HepG2 (cell line): ENCODE results near the gene RPL23. TPM values are rescaled to one million over a fixed set of nuclear protein-coding genes. Genes with fewer than 3 reads are reported as not detected.

Experiments
- HNRNPUL1 ChIP-seq: fragments of 200-400 bp; formaldehyde crosslinking; IDR thresholded peaks from 2 replicates; pipeline ENCODE4 v1.6.1; 2017; ENCODE audit warnings: low read depth, mild to moderate bottlenecking, low read length, moderate library complexity
- MED1 ChIP-seq: sonication (generic); formaldehyde crosslinking; IDR thresholded peaks from 2 replicates; pipeline ENCODE4 v1.4.0; 2020; ENCODE audit warnings: missing genetic modification reagents
- NCOA2 ChIP-seq: sonication (generic); formaldehyde crosslinking; IDR thresholded peaks from 2 replicates; pipeline ENCODE4 v1.8.0; 2022; ENCODE audit warnings: inconsistent platforms
- NFATC3 ChIP-seq: sonication (generic); formaldehyde crosslinking; IDR thresholded peaks from 2 replicates; pipeline ENCODE4 v1.5.1; 2020; ENCODE audit warnings: mild to moderate bottlenecking, missing genetic modification reagents
- SOX6 ChIP-seq, 2 experiments: fragments of 450-650 bp in 1 of 2; sonication (generic) in 1 of 2; formaldehyde crosslinking in 1 of 2; IDR thresholded peaks; 2 replicates each; pipeline versions ENCODE4 v1.4.0 to v1.6.1; 2017 to 2020; ENCODE audit warnings: antibody characterized with exemption in 1 of 2, mild to moderate bottlenecking in 1 of 2, missing genetic modification reagents in 1 of 2
- ZNF274 ChIP-seq: sonication (generic); formaldehyde crosslinking; IDR thresholded peaks from 2 replicates; pipeline ENCODE4 v1.5.1; 2020; ENCODE audit warnings: mild to moderate bottlenecking, missing genetic modification reagents
- ZNF337 ChIP-seq: sonication (generic); formaldehyde crosslinking; IDR thresholded peaks from 2 replicates; pipeline ENCODE4 v1.5.1; 2020; ENCODE audit warnings: missing genetic modification reagents, low read depth, mild to moderate bottlenecking, borderline replicate concordance
- ZNF629 ChIP-seq: sonication (generic); formaldehyde crosslinking; conservative IDR thresholded peaks from 2 replicates; pipeline ENCODE4 v1.5.0; 2020; ENCODE audit warnings: missing genetic modification reagents
- ZNF768 ChIP-seq: sonication (generic); formaldehyde crosslinking; IDR thresholded peaks from 2 replicates; pipeline ENCODE4 v1.4.0; 2020; ENCODE audit warnings: missing genetic modification reagents
- polyA plus RNA-seq, 8 experiments: library from polyadenylated mRNA; depleted of rRNA in 3 of 8; stranded (reverse) in 7 of 8; unstranded in 1 of 8; fragments of >200 nt; fragmentation: Illumina TruSeq in 4 of 8; extraction: Trizol in 4 of 8; gene quantifications; 2 replicates each; pipeline versions ENCODE4 v1.2.1 to v1.2.3, GENCODE V29; 2011 to 2016; ENCODE audit warnings: low read depth in 4 of 8, missing spikeins in 1 of 8, mixed read lengths in 1 of 8; ENCODE audit not compliant: insufficient read depth in 1 of 8
- total RNA-seq, 5 experiments: library from RNA; depleted of rRNA; stranded (reverse); fragments of >200 nt; fragmentation: Illumina TruSeq; extraction: Trizol; gene quantifications; 2 replicates each; pipeline ENCODE4 v1.2.3, GENCODE V29; 2016; ENCODE audit warnings: low read depth in 1 of 5
- TF ChIP-seq, protein P1 (sequence below): sonication (generic); formaldehyde crosslinking; IDR thresholded peaks from 2 replicates; pipeline ENCODE4 v1.8.1; 2023; ENCODE audit warnings: mild to moderate bottlenecking, missing genetic modification reagents, borderline replicate concordance
- TF ChIP-seq, protein P2 (sequence below): sonication (generic); formaldehyde crosslinking; IDR thresholded peaks from 2 replicates; pipeline ENCODE4 v1.4.0; 2020; ENCODE audit warnings: missing genetic modification reagents
- TF ChIP-seq, protein P3 (sequence below): sonication (generic); formaldehyde crosslinking; IDR thresholded peaks from 2 replicates; pipeline ENCODE4 v1.5.1; 2020; ENCODE audit warnings: missing genetic modification reagents, mild to moderate bottlenecking, borderline replicate concordance
- TF ChIP-seq, protein P4 (sequence below): sonication (generic); formaldehyde crosslinking; IDR thresholded peaks from 2 replicates; pipeline ENCODE4 v1.9.0; 2021; ENCODE audit warnings: missing genetic modification reagents, borderline replicate concordance
- TF ChIP-seq, protein P5 (sequence below): sonication (generic); formaldehyde crosslinking; IDR thresholded peaks from 2 replicates; pipeline ENCODE4 v1.9.0; 2022; ENCODE audit warnings: missing genetic modification reagents, mild to moderate bottlenecking, borderline replicate concordance
- TF ChIP-seq, protein P6 (sequence below): sonication (generic); formaldehyde crosslinking; IDR thresholded peaks from 2 replicates; pipeline ENCODE4 v1.8.0; 2022; ENCODE audit warnings: missing genetic modification reagents, mild to moderate bottlenecking, moderate library complexity, borderline replicate concordance

The RPL23 gene
- total and polyA plus RNA-seq, 2 of the 13 experiments (the other 11 are each of a cell fraction or from before 2014, with no cell fraction given), result 2,790 to 4,860 TPM

DNA sequence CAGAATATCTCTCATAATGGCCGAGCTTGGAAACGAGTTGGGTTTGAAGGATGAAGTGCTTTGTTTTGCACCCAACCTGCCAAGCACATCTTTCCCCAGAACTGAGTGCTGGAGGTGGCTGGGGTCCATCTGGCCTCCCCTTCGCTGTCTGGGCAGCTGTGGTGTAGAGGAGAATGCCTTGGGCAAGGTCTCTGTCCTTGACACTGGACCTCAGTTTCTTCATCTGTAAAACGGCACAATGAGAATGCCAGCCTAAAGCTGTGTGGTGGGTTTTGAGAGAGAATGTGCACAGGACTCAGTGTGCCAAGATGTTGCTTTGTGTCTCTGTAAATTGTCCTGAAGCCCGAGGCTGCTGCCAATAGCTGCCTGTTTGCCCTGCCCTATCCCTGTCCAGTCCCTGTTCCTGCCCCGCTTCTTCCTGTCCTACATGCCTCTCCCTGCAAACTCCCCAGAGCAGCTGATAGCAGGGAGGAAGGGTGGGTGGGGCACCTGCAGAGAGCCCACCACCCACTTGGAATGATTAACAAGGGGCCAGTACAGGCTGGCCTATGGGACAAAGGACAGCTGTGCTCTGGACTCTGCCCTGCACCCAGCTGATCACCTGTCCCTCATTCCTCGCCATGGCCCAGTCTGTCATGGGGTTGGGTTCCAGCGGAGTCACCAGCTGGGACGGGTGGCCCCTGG lies 31.7 kb upstream of the RPL23 start (continued):
- 0 out of 2 replicates have a peak, but pooled peaks have one; percentile 9 for TF ChIP-seq NCOA2 (CRISPR knock-in tag)
- peak; percentile 89 for TF ChIP-seq ZNF629
- 0 out of 2 replicates have a peak, but pooled peaks have one; percentile 22 for TF ChIP-seq ZNF274 (CRISPR knock-in tag)
- TF ChIP-seq NFATC3 (CRISPR knock-in tag), result peak; percentile 46; the same call in 1 of the 2 replicates
- TF ChIP-seq HNRNPUL1, result no peak
- TF ChIP-seq, protein P1, sequence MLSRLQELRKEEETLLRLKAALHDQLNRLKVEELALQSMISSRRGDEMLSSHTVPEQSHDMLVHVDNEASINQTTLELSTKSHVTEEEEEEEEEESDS, result no peak
- TF ChIP-seq, protein P2, sequence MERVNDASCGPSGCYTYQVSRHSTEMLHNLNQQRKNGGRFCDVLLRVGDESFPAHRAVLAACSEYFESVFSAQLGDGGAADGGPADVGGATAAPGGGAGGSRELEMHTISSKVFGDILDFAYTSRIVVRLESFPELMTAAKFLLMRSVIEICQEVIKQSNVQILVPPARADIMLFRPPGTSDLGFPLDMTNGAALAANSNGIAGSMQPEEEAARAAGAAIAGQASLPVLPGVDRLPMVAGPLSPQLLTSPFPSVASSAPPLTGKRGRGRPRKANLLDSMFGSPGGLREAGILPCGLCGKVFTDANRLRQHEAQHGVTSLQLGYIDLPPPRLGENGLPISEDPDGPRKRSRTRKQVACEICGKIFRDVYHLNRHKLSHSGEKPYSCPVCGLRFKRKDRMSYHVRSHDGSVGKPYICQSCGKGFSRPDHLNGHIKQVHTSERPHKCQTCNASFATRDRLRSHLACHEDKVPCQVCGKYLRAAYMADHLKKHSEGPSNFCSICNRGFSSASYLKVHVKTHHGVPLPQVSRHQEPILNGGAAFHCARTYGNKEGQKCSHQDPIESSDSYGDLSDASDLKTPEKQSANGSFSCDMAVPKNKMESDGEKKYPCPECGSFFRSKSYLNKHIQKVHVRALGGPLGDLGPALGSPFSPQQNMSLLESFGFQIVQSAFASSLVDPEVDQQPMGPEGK (CRISPR knock-in tag), result peak; percentile 69
- TF ChIP-seq, protein P3, sequence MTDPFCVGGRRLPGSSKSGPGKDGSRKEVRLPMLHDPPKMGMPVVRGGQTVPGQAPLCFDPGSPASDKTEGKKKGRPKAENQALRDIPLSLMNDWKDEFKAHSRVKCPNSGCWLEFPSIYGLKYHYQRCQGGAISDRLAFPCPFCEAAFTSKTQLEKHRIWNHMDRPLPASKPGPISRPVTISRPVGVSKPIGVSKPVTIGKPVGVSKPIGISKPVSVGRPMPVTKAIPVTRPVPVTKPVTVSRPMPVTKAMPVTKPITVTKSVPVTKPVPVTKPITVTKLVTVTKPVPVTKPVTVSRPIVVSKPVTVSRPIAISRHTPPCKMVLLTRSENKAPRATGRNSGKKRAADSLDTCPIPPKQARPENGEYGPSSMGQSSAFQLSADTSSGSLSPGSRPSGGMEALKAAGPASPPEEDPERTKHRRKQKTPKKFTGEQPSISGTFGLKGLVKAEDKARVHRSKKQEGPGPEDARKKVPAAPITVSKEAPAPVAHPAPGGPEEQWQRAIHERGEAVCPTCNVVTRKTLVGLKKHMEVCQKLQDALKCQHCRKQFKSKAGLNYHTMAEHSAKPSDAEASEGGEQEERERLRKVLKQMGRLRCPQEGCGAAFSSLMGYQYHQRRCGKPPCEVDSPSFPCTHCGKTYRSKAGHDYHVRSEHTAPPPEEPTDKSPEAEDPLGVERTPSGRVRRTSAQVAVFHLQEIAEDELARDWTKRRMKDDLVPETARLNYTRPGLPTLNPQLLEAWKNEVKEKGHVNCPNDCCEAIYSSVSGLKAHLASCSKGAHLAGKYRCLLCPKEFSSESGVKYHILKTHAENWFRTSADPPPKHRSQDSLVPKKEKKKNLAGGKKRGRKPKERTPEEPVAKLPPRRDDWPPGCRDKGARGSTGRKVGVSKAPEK (CRISPR knock-in tag), result no peak
- peak; percentile 36; the same call in 1 of the 2 replicates for TF ChIP-seq ZNF768 (CRISPR knock-in tag)
- TF ChIP-seq, protein P4, sequence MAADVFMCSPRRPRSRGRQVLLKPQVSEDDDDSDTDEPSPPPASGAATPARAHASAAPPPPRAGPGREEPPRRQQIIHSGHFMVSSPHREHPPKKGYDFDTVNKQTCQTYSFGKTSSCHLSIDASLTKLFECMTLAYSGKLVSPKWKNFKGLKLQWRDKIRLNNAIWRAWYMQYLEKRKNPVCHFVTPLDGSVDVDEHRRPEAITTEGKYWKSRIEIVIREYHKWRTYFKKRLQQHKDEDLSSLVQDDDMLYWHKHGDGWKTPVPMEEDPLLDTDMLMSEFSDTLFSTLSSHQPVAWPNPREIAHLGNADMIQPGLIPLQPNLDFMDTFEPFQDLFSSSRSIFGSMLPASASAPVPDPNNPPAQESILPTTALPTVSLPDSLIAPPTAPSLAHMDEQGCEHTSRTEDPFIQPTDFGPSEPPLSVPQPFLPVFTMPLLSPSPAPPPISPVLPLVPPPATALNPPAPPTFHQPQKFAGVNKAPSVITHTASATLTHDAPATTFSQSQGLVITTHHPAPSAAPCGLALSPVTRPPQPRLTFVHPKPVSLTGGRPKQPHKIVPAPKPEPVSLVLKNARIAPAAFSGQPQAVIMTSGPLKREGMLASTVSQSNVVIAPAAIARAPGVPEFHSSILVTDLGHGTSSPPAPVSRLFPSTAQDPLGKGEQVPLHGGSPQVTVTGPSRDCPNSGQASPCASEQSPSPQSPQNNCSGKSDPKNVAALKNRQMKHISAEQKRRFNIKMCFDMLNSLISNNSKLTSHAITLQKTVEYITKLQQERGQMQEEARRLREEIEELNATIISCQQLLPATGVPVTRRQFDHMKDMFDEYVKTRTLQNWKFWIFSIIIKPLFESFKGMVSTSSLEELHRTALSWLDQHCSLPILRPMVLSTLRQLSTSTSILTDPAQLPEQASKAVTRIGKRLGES, result no peak
- TF ChIP-seq, protein P5, sequence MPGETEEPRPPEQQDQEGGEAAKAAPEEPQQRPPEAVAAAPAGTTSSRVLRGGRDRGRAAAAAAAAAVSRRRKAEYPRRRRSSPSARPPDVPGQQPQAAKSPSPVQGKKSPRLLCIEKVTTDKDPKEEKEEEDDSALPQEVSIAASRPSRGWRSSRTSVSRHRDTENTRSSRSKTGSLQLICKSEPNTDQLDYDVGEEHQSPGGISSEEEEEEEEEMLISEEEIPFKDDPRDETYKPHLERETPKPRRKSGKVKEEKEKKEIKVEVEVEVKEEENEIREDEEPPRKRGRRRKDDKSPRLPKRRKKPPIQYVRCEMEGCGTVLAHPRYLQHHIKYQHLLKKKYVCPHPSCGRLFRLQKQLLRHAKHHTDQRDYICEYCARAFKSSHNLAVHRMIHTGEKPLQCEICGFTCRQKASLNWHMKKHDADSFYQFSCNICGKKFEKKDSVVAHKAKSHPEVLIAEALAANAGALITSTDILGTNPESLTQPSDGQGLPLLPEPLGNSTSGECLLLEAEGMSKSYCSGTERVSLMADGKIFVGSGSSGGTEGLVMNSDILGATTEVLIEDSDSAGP (CRISPR knock-in tag), result peak; percentile 32; the same call in 1 of the 2 replicates
- no peak for TF ChIP-seq MED1
- TF ChIP-seq SOX6 (IDR thresholded peaks at IDR 0.05), result no peak
- TF ChIP-seq SOX6 (CRISPR knock-in tag; IDR thresholded peaks at IDR 0.05), result 0 out of 2 replicates have a peak, but pooled peaks have one; percentile 44
- no peak for TF ChIP-seq ZNF337 (CRISPR knock-in tag)
- TF ChIP-seq, protein P6, sequence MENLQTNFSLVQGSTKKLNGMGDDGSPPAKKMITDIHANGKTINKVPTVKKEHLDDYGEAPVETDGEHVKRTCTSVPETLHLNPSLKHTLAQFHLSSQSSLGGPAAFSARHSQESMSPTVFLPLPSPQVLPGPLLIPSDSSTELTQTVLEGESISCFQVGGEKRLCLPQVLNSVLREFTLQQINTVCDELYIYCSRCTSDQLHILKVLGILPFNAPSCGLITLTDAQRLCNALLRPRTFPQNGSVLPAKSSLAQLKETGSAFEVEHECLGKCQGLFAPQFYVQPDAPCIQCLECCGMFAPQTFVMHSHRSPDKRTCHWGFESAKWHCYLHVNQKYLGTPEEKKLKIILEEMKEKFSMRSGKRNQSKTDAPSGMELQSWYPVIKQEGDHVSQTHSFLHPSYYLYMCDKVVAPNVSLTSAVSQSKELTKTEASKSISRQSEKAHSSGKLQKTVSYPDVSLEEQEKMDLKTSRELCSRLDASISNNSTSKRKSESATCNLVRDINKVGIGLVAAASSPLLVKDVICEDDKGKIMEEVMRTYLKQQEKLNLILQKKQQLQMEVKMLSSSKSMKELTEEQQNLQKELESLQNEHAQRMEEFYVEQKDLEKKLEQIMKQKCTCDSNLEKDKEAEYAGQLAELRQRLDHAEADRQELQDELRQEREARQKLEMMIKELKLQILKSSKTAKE (CRISPR knock-in tag), result 0 out of 2 replicates have a peak, but pooled peaks have one; percentile 17
